ENCODE results near the gene ZNF268.
"Not testable (repeated sequence)": the region's sequence is repeated elsewhere in the genome, so short reads cannot be mapped to it uniquely, and the experiment has no call there.

ZNF268 gene

GRCh38 chr12:133236144-133236543 is 54.8 kb downstream of the ZNF268 start:
- DNase-seq (ENCODE audit: insufficient read length, low spot score) (no peak), FAIRE-seq (no peak)
- TF ChIP-seq POLR2AphosphoS5 (IDR thresholded peaks at IDR 0.05; ENCODE audit: low read depth, low read length) = no peak
- no peak for TF ChIP-seq TAF1 (IDR thresholded peaks at IDR 0.05; ENCODE audit: low read depth, low read length)
- no peak for TF ChIP-seq POU2F2 (IDR thresholded peaks at IDR 0.05; ENCODE audit: low read depth, low read length)
- no peak for TF ChIP-seq POLR2A (IDR thresholded peaks at IDR 0.05; ENCODE audit: low read depth, low read length)
- TF ChIP-seq SPI1 (IDR thresholded peaks at IDR 0.05; ENCODE audit: low read depth, low read length) = no peak
- TF ChIP-seq PAX5 (IDR thresholded peaks at IDR 0.05; ENCODE audit: insufficient read depth, low read length, severe bottlenecking) = no peak

- no peak for DNase-seq (ENCODE audit: insufficient read length, low spot score)
- no peak for FAIRE-seq
- TF ChIP-seq SPI1 (IDR thresholded peaks at IDR 0.05; ENCODE audit: low read depth, low read length) (no peak), TAF1 (IDR thresholded peaks at IDR 0.05; ENCODE audit: low read depth, low read length) (no peak), POLR2AphosphoS5 (IDR thresholded peaks at IDR 0.05; ENCODE audit: low read depth, low read length) (no peak), POU2F2 (IDR thresholded peaks at IDR 0.05; ENCODE audit: low read depth, low read length) (no peak), PAX5 (IDR thresholded peaks at IDR 0.05; ENCODE audit: insufficient read depth, low read length, severe bottlenecking) (no peak), POLR2A (IDR thresholded peaks at IDR 0.05; ENCODE audit: low read depth, low read length) (no peak)
Observed at GRCh38 chr12:133236556-133236955, 55.3 kb downstream of the ZNF268 start.

DNA sequence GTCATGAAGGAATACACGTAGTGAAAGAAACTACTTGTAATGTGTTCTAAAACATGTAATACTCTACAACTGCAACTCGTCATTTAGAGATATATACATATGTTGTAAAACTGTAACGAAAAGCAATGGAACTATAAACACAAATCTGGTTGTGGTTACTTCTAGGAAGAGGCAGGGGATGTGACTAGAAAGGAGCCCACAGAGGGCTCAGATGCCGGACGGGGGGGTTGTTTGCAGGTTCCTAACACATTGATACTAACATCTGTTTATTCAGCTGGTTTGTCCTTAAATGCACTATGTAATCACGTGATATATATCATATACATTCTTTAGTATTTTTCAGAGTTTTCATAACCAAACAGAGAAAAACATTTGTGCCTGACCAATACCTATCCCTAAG is 70.4 kb downstream of the ZNF268 start:
- FAIRE-seq (no peak), DNase-seq (ENCODE audit: insufficient read length, low spot score) (no peak)
- TF ChIP-seq PAX5 (IDR thresholded peaks at IDR 0.05; ENCODE audit: insufficient read depth, low read length, severe bottlenecking) (no peak), POLR2AphosphoS5 (IDR thresholded peaks at IDR 0.05; ENCODE audit: low read depth, low read length) (no peak), POLR2A (IDR thresholded peaks at IDR 0.05; ENCODE audit: low read depth, low read length) (no peak), SPI1 (IDR thresholded peaks at IDR 0.05; ENCODE audit: low read depth, low read length) (no peak), POU2F2 (IDR thresholded peaks at IDR 0.05; ENCODE audit: low read depth, low read length) (no peak), TAF1 (IDR thresholded peaks at IDR 0.05; ENCODE audit: low read depth, low read length) (no peak)

DNA sequence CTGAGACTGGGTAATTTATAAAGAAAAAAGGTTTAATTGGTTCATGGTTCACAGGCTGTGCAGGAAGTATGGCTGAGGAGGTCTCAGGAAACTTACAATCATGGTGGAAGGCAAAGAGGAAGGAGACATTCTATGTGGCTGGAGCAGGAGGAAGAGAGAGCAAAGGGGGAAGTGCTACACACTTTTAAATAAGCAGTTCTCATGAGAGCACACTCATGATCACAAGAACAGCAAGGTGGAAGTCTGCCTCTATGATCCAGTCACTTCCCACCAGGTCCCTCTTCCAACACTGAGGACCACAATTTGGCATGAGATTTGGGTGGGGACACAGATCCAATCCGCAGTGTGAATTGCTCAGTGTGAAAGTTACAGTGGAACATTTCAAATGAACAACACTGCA is 74.5 kb downstream of the ZNF268 start:
- not testable (repeated sequence) for FAIRE-seq; DNase-seq (ENCODE audit: insufficient read length, low spot score)

DNA sequence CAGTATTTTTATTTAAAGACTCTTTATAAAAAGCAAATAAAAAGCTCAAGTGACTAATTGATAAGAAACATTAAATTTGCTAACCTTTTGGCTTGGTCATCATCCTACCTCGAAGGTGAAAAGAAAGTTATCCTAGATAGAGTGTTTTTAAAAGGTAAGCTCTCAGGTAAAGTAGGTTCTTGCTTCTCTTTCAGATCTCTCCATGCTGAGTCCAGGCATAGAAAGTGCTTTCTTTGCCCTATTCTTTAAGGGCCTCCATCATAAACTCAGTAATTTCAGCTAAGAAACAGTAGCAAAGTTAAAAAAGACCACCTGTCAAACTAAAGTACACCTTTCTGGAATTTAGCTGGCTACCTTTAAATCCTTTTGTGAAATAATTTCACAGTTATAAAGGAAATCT is 75.0 kb downstream of the ZNF268 start:
- FAIRE-seq (no peak), DNase-seq (ENCODE audit: insufficient read length, low spot score) (no peak)
- TF ChIP-seq PAX5 (IDR thresholded peaks at IDR 0.05; ENCODE audit: insufficient read depth, low read length, severe bottlenecking) (no peak), SPI1 (IDR thresholded peaks at IDR 0.05; ENCODE audit: low read depth, low read length) (no peak), POU2F2 (IDR thresholded peaks at IDR 0.05; ENCODE audit: low read depth, low read length) (no peak), POLR2A (IDR thresholded peaks at IDR 0.05; ENCODE audit: low read depth, low read length) (no peak), TAF1 (IDR thresholded peaks at IDR 0.05; ENCODE audit: low read depth, low read length) (no peak), POLR2AphosphoS5 (IDR thresholded peaks at IDR 0.05; ENCODE audit: low read depth, low read length) (no peak)

- no peak for TF ChIP-seq SPI1 (IDR thresholded peaks at IDR 0.05; ENCODE audit: low read depth, low read length)
- no peak for TF ChIP-seq PAX5 (IDR thresholded peaks at IDR 0.05; ENCODE audit: insufficient read depth, low read length, severe bottlenecking)
- TF ChIP-seq POLR2AphosphoS5 (IDR thresholded peaks at IDR 0.05; ENCODE audit: low read depth, low read length) = no peak
- no peak for TF ChIP-seq POLR2A (IDR thresholded peaks at IDR 0.05; ENCODE audit: low read depth, low read length)
- no peak for TF ChIP-seq POU2F2 (IDR thresholded peaks at IDR 0.05; ENCODE audit: low read depth, low read length)
- TF ChIP-seq TAF1 (IDR thresholded peaks at IDR 0.05; ENCODE audit: low read depth, low read length) = no peak
- DNase-seq (ENCODE audit: insufficient read length, low spot score) = no peak
- FAIRE-seq = no peak
Observed at GRCh38 chr12:133264173-133264572, 82.9 kb downstream of the ZNF268 start.

Data from GM12891 (cell line).